HEK293 (cell line): ENCODE results near the gene TPRKB.

Experiments used
- ELK4 ChIP-seq: IDR thresholded peaks from 2 replicates; pipeline ENCODE4 v1.6.1; 2011; ENCODE audit warnings: mild to moderate bottlenecking, low read depth, low read length, borderline replicate concordance
- INSM2 ChIP-seq: fragments of 450-650 bp; formaldehyde crosslinking; IDR thresholded peaks from 2 replicates; pipeline ENCODE4 v1.5.1; 2016; ENCODE audit warnings: missing biosample characterization, missing genetic modification characterization
- KLF16 ChIP-seq: fragments of 450-650 bp; formaldehyde crosslinking; IDR thresholded peaks from 2 replicates; pipeline ENCODE4 v1.5.1; 2017; ENCODE audit warnings: missing biosample characterization, missing genetic modification characterization
- SETDB1 ChIP-seq: IDR thresholded peaks from one replicate; pipeline ENCODE4 v1.6.1; 2017; ENCODE audit warnings: mild to moderate bottlenecking, low read length, moderate library complexity, mixed read lengths; ENCODE audit not compliant: insufficient read length
- YY2 ChIP-seq: fragments of 450-650 bp; formaldehyde crosslinking; IDR thresholded peaks from 2 replicates; pipeline ENCODE4 v1.5.1; 2016; ENCODE audit warnings: missing biosample characterization, missing genetic modification characterization
- ZBTB10 ChIP-seq: fragments of 450-650 bp; formaldehyde crosslinking; IDR thresholded peaks from 2 replicates; pipeline ENCODE4 v1.5.1; 2016; ENCODE audit warnings: missing biosample characterization, missing genetic modification characterization
- ZBTB11 ChIP-seq: fragments of 450-650 bp; formaldehyde crosslinking; conservative IDR thresholded peaks from 2 replicates; pipeline ENCODE4 v1.5.1; 2016; ENCODE audit warnings: low read depth, missing biosample characterization, missing genetic modification characterization
- ZBTB21 ChIP-seq: fragments of 450-650 bp; formaldehyde crosslinking; IDR thresholded peaks from 2 replicates; pipeline ENCODE4 v1.5.1; 2017; ENCODE audit warnings: missing biosample characterization, missing genetic modification characterization
- ZBTB49 ChIP-seq: fragments of 450-650 bp; formaldehyde crosslinking; IDR thresholded peaks from 2 replicates; pipeline ENCODE4 v1.5.1; 2016; ENCODE audit warnings: missing biosample characterization, missing genetic modification characterization, low read depth
- ZFP37 ChIP-seq: fragments of 450-650 bp; formaldehyde crosslinking; IDR thresholded peaks from 2 replicates; pipeline ENCODE4 v1.5.1; 2016; ENCODE audit warnings: missing biosample characterization, missing genetic modification characterization
- ZFP69B ChIP-seq: fragments of 450-650 bp; formaldehyde crosslinking; IDR thresholded peaks from 2 replicates; pipeline ENCODE4 v1.5.1; 2016; ENCODE audit warnings: missing biosample characterization, missing genetic modification characterization
- ZNF112 ChIP-seq: fragments of 450-650 bp; formaldehyde crosslinking; IDR thresholded peaks from 2 replicates; pipeline ENCODE4 v1.5.0; 2017; ENCODE audit warnings: missing biosample characterization, missing genetic modification characterization
- ZNF324 ChIP-seq: fragments of 450-650 bp; formaldehyde crosslinking; IDR thresholded peaks from 2 replicates; pipeline ENCODE4 v1.5.1; 2016; ENCODE audit warnings: missing biosample characterization, missing genetic modification characterization
- ZNF510 ChIP-seq: fragments of 450-650 bp; formaldehyde crosslinking; IDR thresholded peaks from 2 replicates; pipeline ENCODE4 v1.5.1; 2018; ENCODE audit warnings: mild to moderate bottlenecking, missing genetic modification characterization, missing biosample characterization; ENCODE audit not compliant: insufficient replicate concordance
- ZNF580 ChIP-seq: fragments of 450-650 bp; formaldehyde crosslinking; IDR thresholded peaks from 2 replicates; pipeline ENCODE4 v1.5.1; 2016; ENCODE audit warnings: missing biosample characterization, missing genetic modification characterization
- ZNF600 ChIP-seq: fragments of 450-650 bp; formaldehyde crosslinking; IDR thresholded peaks from 2 replicates; pipeline ENCODE4 v1.5.1; 2016; ENCODE audit warnings: missing biosample characterization, missing genetic modification characterization
- ZNF639 ChIP-seq: fragments of 450-650 bp; formaldehyde crosslinking; IDR thresholded peaks from 2 replicates; pipeline ENCODE4 v1.5.1; 2016; ENCODE audit warnings: missing biosample characterization, missing genetic modification characterization
- ZNF664 ChIP-seq: fragments of 450-650 bp; formaldehyde crosslinking; IDR thresholded peaks from 2 replicates; pipeline ENCODE4 v1.5.1; 2016; ENCODE audit warnings: missing biosample characterization, missing genetic modification characterization
- ZNF692 ChIP-seq: fragments of 450-650 bp; formaldehyde crosslinking; IDR thresholded peaks from 2 replicates; pipeline ENCODE4 v1.5.1; 2016; ENCODE audit warnings: missing biosample characterization, missing genetic modification characterization
- ZNF76 ChIP-seq: fragments of 450-650 bp; formaldehyde crosslinking; IDR thresholded peaks from 2 replicates; pipeline ENCODE4; 2016; ENCODE audit warnings: low read depth, missing biosample characterization, missing genetic modification characterization, borderline replicate concordance
- ZNF791 ChIP-seq: fragments of 450-650 bp; formaldehyde crosslinking; IDR thresholded peaks from 2 replicates; pipeline ENCODE4 v1.5.1; 2016; ENCODE audit warnings: missing biosample characterization, missing genetic modification characterization

Gene TPRKB

GRCh38 chr2:73736855-73737779 is at the start of gene TPRKB (continued):
- TF ChIP-seq ZNF324 (tag by site-specific recombination) (0 out of 2 replicates have a peak, but pooled peaks have one; percentile 7), ZBTB11 (tag by site-specific recombination) (peak; percentile 98), ZFP69B (peak; percentile 79; the same call in 1 of the 2 replicates), ZBTB21 (tag by site-specific recombination) (peak; percentile 75), ZBTB49 (tag by site-specific recombination) (no peak), ZNF510 (tag by site-specific recombination) (no peak), ZNF692 (peak; percentile 90), SETDB1 (peak; percentile 75), ELK4 (peak; percentile 81; the same call in 1 of the 2 replicates), ZNF664 (tag by site-specific recombination) (no peak), INSM2 (tag by site-specific recombination) (peak; percentile 79), YY2 (tag by site-specific recombination) (peak; percentile 74), KLF16 (tag by site-specific recombination) (peak; percentile 98), ZBTB10 (tag by site-specific recombination) (peak; percentile 95), ZNF600 (tag by site-specific recombination) (peak; percentile 81), ZNF791 (peak; percentile 70; the same call in 1 of the 2 replicates), ZNF639 (tag by site-specific recombination) (0 out of 2 replicates have a peak, but pooled peaks have one; percentile 52), ZNF112 (no peak), ZNF76 (tag by site-specific recombination) (peak; percentile 65; the same call in 1 of the 2 replicates), ZNF580 (peak; percentile 95), ZFP37 (tag by site-specific recombination) (0 out of 2 replicates have a peak, but pooled peaks have one; percentile 54)
